Panc1 (cell line): ENCODE results near the gene CACNB3. TPM values are rescaled to one million over a fixed set of nuclear protein-coding genes. Genes with fewer than 3 reads are reported as not detected.
A peak's percentile ranks its signal among the peaks of the same experiment; 100 is the strongest.

Experiments used
- ATAC-seq: fragments of 200-7000 bp; cut with Tn5 transposase; 2 replicates; pipeline ENCODE4 v1.9.1; 2020; ENCODE audit warnings: mild to moderate bottlenecking, moderate library complexity
- BruUV-seq: library from RNA; stranded (reverse); fragments of 400-500 nt; replicated peaks from 2 replicates; lab custom pipeline; 2021; lab: Mats Ljungman, UMichigan
- CTCF ChIA-PET: fragments of 300-600 bp; sonication (Branson Sonifier 250); formaldehyde crosslinking; loops from one replicate; lab custom pipeline; 2022; ENCODE audit warnings: antibody characterized with exemption; lab: Charles Lee
- POLR2A ChIA-PET: fragments of 300-600 bp; sonication (Branson Sonifier 250); formaldehyde crosslinking; loops from one replicate; lab custom pipeline; 2022; ENCODE audit warnings: antibody characterized with exemption; lab: Charles Lee
- DNase-seq: peaks from one replicate; pipeline ENCODE4 v3.0.0-alpha.2; 2010; ENCODE audit warnings: low read depth, low spot score
- H3K27ac ChIP-seq: 2 replicates; pipeline ENCODE4 v1.5.1; 2011; ENCODE audit warnings: mild to moderate bottlenecking, low read length, inconsistent platforms
- H3K27me3 ChIP-seq: fragments of 200-500 bp; sonication (Bioruptor generic); 2 replicates; pipeline ENCODE4 v1.6.0; 2014; ENCODE audit warnings: low read length, inconsistent platforms; ENCODE audit not compliant: control insufficient read depth, insufficient read depth
- H3K36me3 ChIP-seq: fragments of 200-500 bp; sonication (Bioruptor generic); 2 replicates; pipeline ENCODE4 v1.5.1; 2014; ENCODE audit warnings: inconsistent platforms, mild to moderate bottlenecking, low read length, moderate library complexity; ENCODE audit not compliant: control insufficient read depth, insufficient read depth
- H3K4me1 ChIP-seq: 2 replicates; pipeline ENCODE4 v1.5.1; 2011; ENCODE audit warnings: inconsistent platforms, mild to moderate bottlenecking, low read length, moderate library complexity; ENCODE audit not compliant: control insufficient read depth, insufficient read depth
- H3K4me3 ChIP-seq, 2 experiments: 2 replicates each; pipeline ENCODE4 v1.5.1; 2011 to 2012; ENCODE audit warnings: low read depth in 2 of 2, low read length in 2 of 2, mild to moderate bottlenecking in 2 of 2, inconsistent platforms in 1 of 2, moderate library complexity in 1 of 2
- H3K9me3 ChIP-seq: fragments of 200-500 bp; sonication (Bioruptor generic); 2 replicates; pipeline ENCODE4 v1.5.1; 2014; ENCODE audit warnings: low read depth, mild to moderate bottlenecking, inconsistent platforms, low read length, moderate library complexity; ENCODE audit not compliant: control insufficient read depth, insufficient read depth
- POLR2AphosphoS5 ChIP-seq: IDR thresholded peaks from 2 replicates; pipeline ENCODE4 v1.6.1; 2012; ENCODE audit warnings: mild to moderate bottlenecking, low read depth, low read length, moderate library complexity
- REST ChIP-seq, 2 experiments: IDR thresholded peaks; 2 replicates each; pipeline ENCODE4 v1.6.1; 2011 to 2012; ENCODE audit warnings: low read depth in 2 of 2, control low read depth in 1 of 2, low read length in 1 of 2, mild to moderate bottlenecking in 1 of 2, moderate library complexity in 1 of 2; ENCODE audit not compliant: insufficient read depth in 1 of 2
- SIN3A ChIP-seq: IDR thresholded peaks from 2 replicates; pipeline ENCODE4 v1.6.1; 2012; ENCODE audit warnings: low read depth, mild to moderate bottlenecking, low read length, moderate library complexity, borderline replicate concordance; ENCODE audit not compliant: insufficient read depth
- TCF7L2 ChIP-seq: IDR thresholded peaks from 2 replicates; pipeline ENCODE4 v1.6.1; 2011; ENCODE audit warnings: mild to moderate bottlenecking, low read depth, low read length, inconsistent platforms
- in situ Hi-C: cut with HindIII; loops from 2 replicates; pipeline ENCODE4 v1.10.0; 2016; ENCODE audit warnings: low sequenced_read_pairs, low pct_unique_long_range_greater_than_20kb
- intact Hi-C: fragments of 100-400 bp; cut with micrococcal nuclease; formaldehyde crosslinking; loops from one replicate; pipeline ENCODE4 v1.10.0; 2022; ENCODE audit not compliant: unreplicated experiment
- total RNA-seq: library from RNA; stranded (reverse); gene quantifications from one replicate; pipeline ENCODE4 v1.2.1, GENCODE V29; 2021; ENCODE audit not compliant: unreplicated experiment
- TF ChIP-seq, protein P1 (sequence below): fragments of 450-650 bp; IDR thresholded peaks from 2 replicates; pipeline ENCODE4 v1.5.1; 2017; ENCODE audit warnings: mild to moderate bottlenecking

The CACNB3 gene
- total RNA-seq, 1 experiment from 2014 or later = 40.5 TPM

DNA sequence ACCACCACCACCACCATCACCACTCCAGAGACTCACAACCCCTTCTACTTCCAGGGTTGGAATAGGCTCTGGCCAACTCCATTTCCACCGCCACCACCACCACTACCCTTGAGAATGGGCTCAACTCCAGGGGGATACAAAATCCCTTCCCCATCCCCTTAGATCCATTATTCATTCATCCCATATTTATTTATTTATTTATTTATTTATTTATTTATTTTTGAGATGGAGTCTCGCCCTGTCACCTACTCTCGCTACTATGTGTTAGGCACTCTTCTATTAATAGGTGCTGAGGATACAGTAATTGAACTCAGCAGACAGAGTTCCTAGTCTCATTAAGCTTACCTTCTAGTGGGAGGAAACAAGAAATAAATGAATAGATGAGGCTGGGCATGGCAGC is 24.6 kb upstream of the CACNB3 start:
- Histone ChIP-seq H3K27ac (no peak overlapping the region), H3K4me3 (no peak overlapping the region), H3K36me3 (no peaks in the 10 kb centered on the region; the same call in 1 of the 2 replicates), H3K27me3 (no peaks in the 10 kb centered on the region), H3K9me3 (no peaks in the 10 kb centered on the region), H3K4me1 (no peaks in the 10 kb centered on the region)
- ChIA-PET POLR2A (no interaction called here), CTCF (interaction anchor here (0.6 to 6.3 kb wide), 4 partner anchors 33 to 844 kb away, joined by 3 to 51 read pairs (median 8); no protein-coding TSS in a partner anchor)
- in situ Hi-C loops (no loop called here), intact Hi-C loops (loop anchor here (2.0 kb wide), 1 partner anchor 41 kb away; no protein-coding TSS in a partner anchor)
- DNase-seq = no peak
- no peak for TF ChIP-seq TCF7L2
- TF ChIP-seq POLR2AphosphoS5 = no peak
- TF ChIP-seq, protein P1, sequence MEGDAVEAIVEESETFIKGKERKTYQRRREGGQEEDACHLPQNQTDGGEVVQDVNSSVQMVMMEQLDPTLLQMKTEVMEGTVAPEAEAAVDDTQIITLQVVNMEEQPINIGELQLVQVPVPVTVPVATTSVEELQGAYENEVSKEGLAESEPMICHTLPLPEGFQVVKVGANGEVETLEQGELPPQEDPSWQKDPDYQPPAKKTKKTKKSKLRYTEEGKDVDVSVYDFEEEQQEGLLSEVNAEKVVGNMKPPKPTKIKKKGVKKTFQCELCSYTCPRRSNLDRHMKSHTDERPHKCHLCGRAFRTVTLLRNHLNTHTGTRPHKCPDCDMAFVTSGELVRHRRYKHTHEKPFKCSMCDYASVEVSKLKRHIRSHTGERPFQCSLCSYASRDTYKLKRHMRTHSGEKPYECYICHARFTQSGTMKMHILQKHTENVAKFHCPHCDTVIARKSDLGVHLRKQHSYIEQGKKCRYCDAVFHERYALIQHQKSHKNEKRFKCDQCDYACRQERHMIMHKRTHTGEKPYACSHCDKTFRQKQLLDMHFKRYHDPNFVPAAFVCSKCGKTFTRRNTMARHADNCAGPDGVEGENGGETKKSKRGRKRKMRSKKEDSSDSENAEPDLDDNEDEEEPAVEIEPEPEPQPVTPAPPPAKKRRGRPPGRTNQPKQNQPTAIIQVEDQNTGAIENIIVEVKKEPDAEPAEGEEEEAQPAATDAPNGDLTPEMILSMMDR = no peak
- TF ChIP-seq SIN3A = no peak
- TF ChIP-seq REST (IDR thresholded peaks at IDR 0.05; ENCODE audit: insufficient read depth in 1 of 2, low read depth in 2 of 2, low read length in 1 of 2) = no peak
- no peak for ATAC-seq
- no TSS peak for BruUV-seq

GRCh38 chr12:48794870-48795269 is 23.4 kb upstream of the CACNB3 start:
- in situ Hi-C loops = no loop called here
- DNase-seq = no peak
- CTCF ChIA-PET = interaction anchor here (0.7 to 6.3 kb wide), 7 partner anchors 20 to 341 kb away, joined by 3 to 51 read pairs (median 6); no protein-coding TSS in a partner anchor
- Histone ChIP-seq H3K36me3 (no peaks in the 10 kb centered on the region), H3K4me1 (no peaks in the 10 kb centered on the region), H3K9me3 (no peaks in the 10 kb centered on the region), H3K4me3 (no peak overlapping the region), H3K27me3 (no peaks in the 10 kb centered on the region), H3K27ac (no peak overlapping the region)
- intact Hi-C loops = loop anchor here (2.0 kb wide), 1 partner anchor 42 kb away; no protein-coding TSS in a partner anchor
- ATAC-seq = 0 out of 2 replicates have a peak, but pooled peaks have one; percentile 13
- no TSS peak for BruUV-seq
- POLR2A ChIA-PET = interaction anchor here (0.6 kb wide), 1 partner anchor 48 kb away, joined by 5 read pairs; no protein-coding TSS in a partner anchor
- TF ChIP-seq SIN3A = no peak
- no peak for TF ChIP-seq REST (IDR thresholded peaks at IDR 0.05; ENCODE audit: insufficient read depth in 1 of 2, low read depth in 2 of 2, low read length in 1 of 2)
- TF ChIP-seq TCF7L2 = no peak
- no peak for TF ChIP-seq POLR2AphosphoS5
- TF ChIP-seq, protein P1 = no peak
